GM21528 (cell line): ENCODE results near the gene NFIX.
"Not testable (repeated sequence)": the region's sequence is repeated elsewhere in the genome, so short reads cannot be mapped to it uniquely, and the experiment has no call there.

ENCODE experiments used
- ATAC-seq: cut with Tn5 transposase; IDR thresholded peaks from one replicate; pipeline ENCODE4 v1.9.1; 2021; ENCODE audit warnings: mild to moderate bottlenecking, moderate library complexity; ENCODE audit not compliant: unreplicated experiment, low FRiP score

The NFIX gene

GRCh38 chr19:12994701-12995595 is at the start of gene NFIX:
Gene NFIX, plus strand, starts transcription at chr19:12995475. Its CDS starts 363 bp downstream, at chr19:12995838.
- no peak for ATAC-seq

- peak; percentile 70 for ATAC-seq
Measured at GRCh38 chr19:12945479-12946091, 49.7 kb upstream of the NFIX start, which contains the start of gene RAD23A. Gene RAD23A, plus strand, starts transcription at chr19:12945862. Its CDS starts 87 bp downstream, at chr19:12945949.

- peak; percentile 44 for ATAC-seq
Measured at GRCh38 chr19:12946092-12946721, 49.1 kb upstream of the NFIX start.

- ATAC-seq: no peak
Measured at GRCh38 chr19:12946731-12947496, 48.4 kb upstream of the NFIX start.

GRCh38 chr19:12947702-12948611 is 47.3 kb upstream of the NFIX start:
- no peak for ATAC-seq

GRCh38 chr19:12948612-12949362 is 46.5 kb upstream of the NFIX start:
- ATAC-seq: no peak

- ATAC-seq: no peak
Measured at GRCh38 chr19:12949363-12950283, 45.7 kb upstream of the NFIX start.

GRCh38 chr19:12952050-12952449 is 43.2 kb upstream of the NFIX start:
- ATAC-seq: not testable (repeated sequence)

GRCh38 chr19:12952488-12953137 is 42.7 kb upstream of the NFIX start:
- no peak for ATAC-seq

GRCh38 chr19:12953138-12953798 is 42.0 kb upstream of the NFIX start:
- ATAC-seq: no peak

GRCh38 chr19:12953799-12954611 is 41.3 kb upstream of the NFIX start:
- no peak for ATAC-seq

- no peak for ATAC-seq
Measured at GRCh38 chr19:12954612-12954962, 40.7 kb upstream of the NFIX start.

GRCh38 chr19:12955575-12955974 is 39.7 kb upstream of the NFIX start:
- not testable (repeated sequence) for ATAC-seq

GRCh38 chr19:12955996-12956395 is 39.3 kb upstream of the NFIX start:
- no peak for ATAC-seq

GRCh38 chr19:12956446-12957388 is 38.6 kb upstream of the NFIX start, which contains the start of gene GADD45GIP1:
Gene GADD45GIP1, minus strand, starts transcription at chr19:12957223. Its CDS starts 11 bp downstream, at chr19:12957212.
- peak; percentile 50 for ATAC-seq
